Measurements from ENCODE around the gene KIAA0232. TPM values are rescaled to one million over a fixed set of nuclear protein-coding genes. Genes with fewer than 3 reads are reported as not detected.

The KIAA0232 gene
- polyA plus RNA-seq (ENCODE audit: insufficient read length in 4 of 4) = 10 to 100 TPM; 37.7 to 45.8 (median 44.1) TPM

GRCh38 chr4:6782147-6782845 lies at the start of gene KIAA0232:
TSS of gene KIAA0232 (plus strand) at chr4:6782727. CDS start at chr4:6824454, 41,727 bp downstream.
- DNase-seq (ENCODE audit: low read depth in 4 of 4, low spot score in 3 of 4) = peak; percentile 82 to 88 (median 86)

- DNase-seq (ENCODE audit: low read depth in 4 of 4, low spot score in 3 of 4) = no peak
Measured at GRCh38 chr4:6733358-6734164, 49.0 kb upstream of the KIAA0232 start.

- DNase-seq (ENCODE audit: low read depth in 4 of 4, low spot score in 3 of 4) = no peak
Measured at GRCh38 chr4:6734165-6734786, 48.3 kb upstream of the KIAA0232 start.

GRCh38 chr4:6739920-6740319 lies 42.6 kb upstream of the KIAA0232 start:
- no peak for DNase-seq (ENCODE audit: low read depth in 4 of 4, low spot score in 3 of 4)

GRCh38 chr4:6740347-6740746 lies 42.2 kb upstream of the KIAA0232 start:
- DNase-seq (ENCODE audit: low read depth in 4 of 4, low spot score in 3 of 4) = no peak

- DNase-seq (ENCODE audit: low read depth in 4 of 4, low spot score in 3 of 4) = no peak
Measured at GRCh38 chr4:6742507-6742906, 40.0 kb upstream of the KIAA0232 start.

GRCh38 chr4:6742989-6743388 lies 39.5 kb upstream of the KIAA0232 start:
- no peak for DNase-seq (ENCODE audit: low read depth in 4 of 4, low spot score in 3 of 4)

- peak; percentile 43 to 56 (median 52) for DNase-seq (ENCODE audit: low read depth in 4 of 4, low spot score in 3 of 4)
Measured at GRCh38 chr4:6746721-6747293, 35.7 kb upstream of the KIAA0232 start.

GRCh38 chr4:6747294-6748051 lies 35.1 kb upstream of the KIAA0232 start:
- no peak for DNase-seq (ENCODE audit: low read depth in 4 of 4, low spot score in 3 of 4)

GRCh38 chr4:6748286-6748685 lies 34.2 kb upstream of the KIAA0232 start:
- DNase-seq (ENCODE audit: low read depth in 4 of 4, low spot score in 3 of 4) = no peak

GRCh38 chr4:6749340-6750171 lies 33.0 kb upstream of the KIAA0232 start:
- DNase-seq (ENCODE audit: low read depth in 4 of 4, low spot score in 3 of 4) = no peak

GRCh38 chr4:6750286-6751221 lies 32.0 kb upstream of the KIAA0232 start:
- no peak for DNase-seq (ENCODE audit: low read depth in 4 of 4, low spot score in 3 of 4)

GRCh38 chr4:6751611-6752485 lies 30.7 kb upstream of the KIAA0232 start:
- DNase-seq (ENCODE audit: low read depth in 4 of 4, low spot score in 3 of 4) = no peak

GRCh38 chr4:6752486-6752829 lies 30.1 kb upstream of the KIAA0232 start:
- no peak for DNase-seq (ENCODE audit: low read depth in 4 of 4, low spot score in 3 of 4)

- no peak for DNase-seq (ENCODE audit: low read depth in 4 of 4, low spot score in 3 of 4)
Measured at GRCh38 chr4:6753103-6753560, 29.4 kb upstream of the KIAA0232 start.

GRCh38 chr4:6753891-6754290 lies 28.6 kb upstream of the KIAA0232 start:
- no peak for DNase-seq (ENCODE audit: low read depth in 4 of 4, low spot score in 3 of 4)

GRCh38 chr4:6754481-6755087 lies 27.9 kb upstream of the KIAA0232 start:
- DNase-seq (ENCODE audit: low read depth in 4 of 4, low spot score in 3 of 4) = no peak
